Spleen (tissue), 7 donors: ENCODE results near the gene MOK.

Source experiments
- CTCF ChIP-seq, 11 experiments: fragments of 200-600 bp in 7 of 11; fragments of 450-650 bp in 4 of 11; sonication (generic) in 4 of 11; IDR thresholded peaks in 8 of 11; conservative IDR thresholded peaks in 3 of 11; 1 replicate in 7 of 11; 2 replicates in 4 of 11; pipeline versions ENCODE4 v1.4.0 to v1.8.0; 2016 to 2021; ENCODE audit warnings: antibody characterized with exemption in 11 of 11, inconsistent platforms in 4 of 11, mild to moderate bottlenecking in 1 of 11
- POLR2A ChIP-seq, 3 donors: fragments of 450-650 bp; IDR thresholded peaks; one replicate each; pipeline ENCODE4 v1.5.1; 2017; ENCODE audit warnings: antibody characterized with exemption in 3 of 3, mild to moderate bottlenecking in 1 of 3
- donor health status: DM: no; HTN: no; CAD: no; lungs with moderate emphysema.
- donor health status: DM: no; HTN: no; CAD: no.
- donor health status: DM: no; HTN: no; CAD: no.

- TF ChIP-seq CTCF (IDR thresholded peaks at IDR 0.05 in 8 of 11, conservative IDR thresholded peaks at IDR 0.05 in 3 of 11) = no peak
- no peak for TF ChIP-seq POLR2A (IDR thresholded peaks at IDR 0.05)
Measured at GRCh38 chr14:102351023-102351422, 46.1 kb upstream of the MOK start.
